Lower leg skin (tissue), 3 donors: Measurements from ENCODE around the gene C9orf85.

Source experiments
- POLR2A ChIP-seq, 2 donors: fragments of 450-650 bp; IDR thresholded peaks; one replicate each; pipeline ENCODE4 v1.6.1; 2016 to 2017; ENCODE audit warnings: antibody characterized with exemption in 2 of 2, mild to moderate bottlenecking in 1 of 2, moderate library complexity in 1 of 2
- TF ChIP-seq, protein P1 (sequence below), 3 donors: fragments of 450-650 bp; IDR thresholded peaks; one replicate each; pipeline ENCODE4 v1.5.1; 2016; ENCODE audit warnings: antibody characterized with exemption in 3 of 3, mild to moderate bottlenecking in 3 of 3, moderate library complexity in 2 of 3

DNA sequence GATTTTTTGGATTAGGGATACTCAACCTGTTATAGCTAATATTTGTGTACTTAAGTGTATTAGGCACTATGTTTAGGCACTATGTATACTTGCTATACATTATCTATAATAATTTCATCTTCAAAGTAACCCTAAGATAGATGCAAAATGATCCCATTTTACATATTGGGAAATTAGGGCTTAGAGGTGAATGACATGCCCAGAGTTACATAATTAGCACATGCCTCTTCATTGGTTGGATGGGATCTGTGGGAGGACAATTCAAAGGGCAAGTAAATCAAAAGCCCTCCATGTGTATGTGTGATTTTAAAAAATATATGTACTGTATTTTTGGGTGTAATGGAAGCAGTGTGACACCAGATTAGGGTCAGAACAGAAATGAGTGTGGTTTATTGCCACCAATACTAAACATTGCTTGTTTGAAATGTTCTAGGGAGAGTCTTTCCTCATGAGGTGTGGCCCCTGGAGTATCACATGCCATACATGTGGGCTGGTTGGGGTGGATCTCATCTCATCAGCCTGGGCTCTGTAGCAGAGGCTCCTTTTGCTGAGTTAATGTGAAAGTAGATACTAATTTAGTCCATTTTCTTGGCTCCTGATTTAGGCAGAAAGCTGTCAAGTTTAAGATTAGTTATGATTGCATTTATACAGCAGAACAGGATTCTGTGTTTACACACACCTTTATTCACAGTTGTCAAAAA, 5.5 kb downstream of the C9orf85 start:
- TF ChIP-seq, protein P1, sequence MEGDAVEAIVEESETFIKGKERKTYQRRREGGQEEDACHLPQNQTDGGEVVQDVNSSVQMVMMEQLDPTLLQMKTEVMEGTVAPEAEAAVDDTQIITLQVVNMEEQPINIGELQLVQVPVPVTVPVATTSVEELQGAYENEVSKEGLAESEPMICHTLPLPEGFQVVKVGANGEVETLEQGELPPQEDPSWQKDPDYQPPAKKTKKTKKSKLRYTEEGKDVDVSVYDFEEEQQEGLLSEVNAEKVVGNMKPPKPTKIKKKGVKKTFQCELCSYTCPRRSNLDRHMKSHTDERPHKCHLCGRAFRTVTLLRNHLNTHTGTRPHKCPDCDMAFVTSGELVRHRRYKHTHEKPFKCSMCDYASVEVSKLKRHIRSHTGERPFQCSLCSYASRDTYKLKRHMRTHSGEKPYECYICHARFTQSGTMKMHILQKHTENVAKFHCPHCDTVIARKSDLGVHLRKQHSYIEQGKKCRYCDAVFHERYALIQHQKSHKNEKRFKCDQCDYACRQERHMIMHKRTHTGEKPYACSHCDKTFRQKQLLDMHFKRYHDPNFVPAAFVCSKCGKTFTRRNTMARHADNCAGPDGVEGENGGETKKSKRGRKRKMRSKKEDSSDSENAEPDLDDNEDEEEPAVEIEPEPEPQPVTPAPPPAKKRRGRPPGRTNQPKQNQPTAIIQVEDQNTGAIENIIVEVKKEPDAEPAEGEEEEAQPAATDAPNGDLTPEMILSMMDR (IDR thresholded peaks at IDR 0.05) = no peak
- TF ChIP-seq POLR2A (IDR thresholded peaks at IDR 0.05) = no peak
